Astrocyte (in vitro differentiated cells and primary cell): ENCODE results near the gene EFCAB6.

ENCODE experiments used
- CTCF ChIP-seq: IDR thresholded peaks from 2 replicates; pipeline ENCODE4 v1.5.1; 2011; ENCODE audit warnings: low read depth, mild to moderate bottlenecking, inconsistent platforms, low read length, moderate library complexity; ENCODE audit not compliant: insufficient read depth
- EZH2 ChIP-seq: IDR thresholded peaks from 2 replicates; pipeline ENCODE4 v1.6.1; 2012; ENCODE audit warnings: mild to moderate bottlenecking, low read length, inconsistent platforms; ENCODE audit not compliant: insufficient read depth

GRCh38 chr22:43520632-43521039, 291.5 kb downstream of the EFCAB6 start:
- no peak for TF ChIP-seq CTCF
- no peak for TF ChIP-seq EZH2
